Uterus (tissue), 4 donors: Measurements from ENCODE around the gene TMPRSS9. TPM values are rescaled to one million over a fixed set of nuclear protein-coding genes. Genes with fewer than 3 reads are reported as not detected.
"Not testable (repeated sequence)": the region's sequence is repeated elsewhere in the genome, so short reads cannot be mapped to it uniquely, and the experiment has no call there.

Source experiments
- DNase-seq, 2 donors: peaks; one replicate each; pipeline ENCODE4 v3.0.0-alpha.2; 2019 to 2020
- H3K27ac ChIP-seq, 2 donors: fragments of 200-600 bp; sonication (generic); 1 replicate in 1 of 2; 2 replicates in 1 of 2; pipeline ENCODE4 v1.5.1; 2016 to 2018
- H3K27me3 ChIP-seq, 2 donors: fragments of 200-600 bp; sonication (generic); one replicate each; pipeline ENCODE4 v1.5.1; 2018 to 2019; ENCODE audit warnings: control low read depth in 1 of 2
- H3K36me3 ChIP-seq, 2 donors: fragments of 200-600 bp; sonication (generic); one replicate each; pipeline ENCODE4 v1.5.1; 2019; ENCODE audit warnings: control low read depth in 1 of 2
- H3K4me1 ChIP-seq, 2 donors: fragments of 200-600 bp; sonication (generic); one replicate each; pipeline ENCODE4 v1.5.1; 2018 to 2019; ENCODE audit warnings: control low read depth in 1 of 2
- H3K4me3 ChIP-seq, 2 donors: fragments of 200-600 bp; sonication (generic); 1 replicate in 1 of 2; 2 replicates in 1 of 2; pipeline ENCODE4 v1.5.1; 2018 to 2019; ENCODE audit warnings: mild to moderate bottlenecking in 1 of 2
- H3K9me3 ChIP-seq, 2 donors: fragments of 200-600 bp; sonication (generic); one replicate each; pipeline ENCODE4 v1.5.1; 2019; ENCODE audit warnings: control low read depth in 1 of 2
- CTCF ChIP-seq, 4 experiments: fragments of 200-600 bp in 2 of 4; fragments of 450-650 bp in 2 of 4; sonication (generic) in 2 of 4; IDR thresholded peaks; one replicate each; pipeline ENCODE4 v1.5.1; 2016 to 2019; ENCODE audit warnings: antibody characterized with exemption in 4 of 4, mild to moderate bottlenecking in 2 of 4, moderate library complexity in 1 of 4
- POLR2A ChIP-seq, 2 donors: fragments of 450-650 bp; IDR thresholded peaks; one replicate each; pipeline ENCODE4 v1.6.1; 2016; ENCODE audit warnings: antibody characterized with exemption in 2 of 2, mild to moderate bottlenecking in 1 of 2, moderate library complexity in 1 of 2
- intact Hi-C: fragments of 100-400 bp; cut with DNase I; formaldehyde crosslinking; loops from one replicate; pipeline ENCODE4 v1.15.1; 2023; ENCODE audit warnings: low total_unique reads
- total RNA-seq, 4 donors: library from RNA; depleted of rRNA in 3 of 4; stranded (reverse); fragments of >200 nt in 3 of 4; gene quantifications; one replicate each; pipeline versions ENCODE4 v1.1.0 to v1.2.4, GENCODE V29; 2014 to 2023
- donor health status: DM: yes; HTN: yes; CAD: no.

The TMPRSS9 gene
- total RNA-seq, 4 donors from 2014 or later: 0.69 TPM; not detected in 3

GRCh38 chr19:2416321-2417097 is 56.4 kb downstream of the TMPRSS9 start:
- no peak for DNase-seq
- no peaks in the 10 kb centered on the region for H3K27me3 ChIP-seq
- no peak overlapping the region for H3K27ac ChIP-seq
- TF ChIP-seq POLR2A (IDR thresholded peaks at IDR 0.05): no peak
- TF ChIP-seq CTCF (IDR thresholded peaks at IDR 0.05): no peak
- no peaks in the 10 kb centered on the region for H3K36me3 ChIP-seq
- no peaks in the 10 kb centered on the region for H3K9me3 ChIP-seq
- intact Hi-C loops: no loop called here
- no peak overlapping the region for H3K4me3 ChIP-seq
- H3K4me1 ChIP-seq: no peaks in the 10 kb centered on the region

- intact Hi-C loops, H3K9me3 ChIP-seq, H3K4me3 ChIP-seq: not testable (repeated sequence)
These were observed 57.4 kb downstream of the TMPRSS9 start for GRCh38 chr19:2417436-2417835.

GRCh38 chr19:2417881-2418406 is 57.9 kb downstream of the TMPRSS9 start:
- H3K4me3 ChIP-seq: no peak overlapping the region
- no peaks in the 10 kb centered on the region for H3K9me3 ChIP-seq
- H3K27ac ChIP-seq: no peak overlapping the region
- no peaks in the 10 kb centered on the region for H3K4me1 ChIP-seq
- no peaks in the 10 kb centered on the region for H3K36me3 ChIP-seq
- intact Hi-C loops: no loop called here
- TF ChIP-seq POLR2A (IDR thresholded peaks at IDR 0.05) (no peak), CTCF (IDR thresholded peaks at IDR 0.05) (no peak)
- no peak for DNase-seq
- no peaks in the 10 kb centered on the region for H3K27me3 ChIP-seq

More at GRCh38 chr19:2417436-2417835, 57.4 kb downstream of the TMPRSS9 start:
- H3K27ac ChIP-seq, H3K36me3 ChIP-seq, H3K4me1 ChIP-seq, H3K27me3 ChIP-seq, DNase-seq: not testable (repeated sequence)

- H3K27ac ChIP-seq: no peak overlapping the region
- H3K4me3 ChIP-seq: no peak overlapping the region
- H3K4me1 ChIP-seq: peaks cover 0 to under 1% of the 10 kb centered on the region in 2 donors
- DNase-seq: no peak
- intact Hi-C loops: no loop called here
- no peaks in the 10 kb centered on the region for H3K9me3 ChIP-seq
- H3K27me3 ChIP-seq: no peaks in the 10 kb centered on the region
- TF ChIP-seq CTCF (IDR thresholded peaks at IDR 0.05) (no peak), POLR2A (IDR thresholded peaks at IDR 0.05) (no peak)
- H3K36me3 ChIP-seq: no peaks in the 10 kb centered on the region
These were observed 59.7 kb downstream of the TMPRSS9 start for GRCh38 chr19:2419754-2420153.

- TF ChIP-seq CTCF (IDR thresholded peaks at IDR 0.05) (no peak), POLR2A (IDR thresholded peaks at IDR 0.05) (no peak)
- Histone ChIP-seq H3K9me3 (no peaks in the 10 kb centered on the region), H3K36me3 (no peaks in the 10 kb centered on the region), H3K27ac (no peak overlapping the region), H3K4me3 (no peak overlapping the region), H3K27me3 (no peaks in the 10 kb centered on the region), H3K4me1 (peaks cover 0 to 8% of the 10 kb centered on the region in 2 donors)
- DNase-seq: no peak
- intact Hi-C loops: no loop called here
These were observed 60.4 kb downstream of the TMPRSS9 start for GRCh38 chr19:2420490-2420889.
